K562 (cell line): ENCODE results near the gene TOMM22. TPM values are rescaled to one million over a fixed set of nuclear protein-coding genes. Genes with fewer than 3 reads are reported as not detected.

Source experiments
- BRF2 ChIP-seq: IDR thresholded peaks from 3 replicates; pipeline ENCODE4 v1.6.1; 2011; ENCODE audit warnings: borderline replicate concordance, mild to moderate bottlenecking; ENCODE audit not compliant: insufficient read length, insufficient read depth
- CREBBP ChIP-seq: IDR thresholded peaks from one replicate; pipeline ENCODE4 v1.6.1; 2012; ENCODE audit warnings: low read depth, mild to moderate bottlenecking, control low read depth, inconsistent platforms, low read length
- DIDO1 ChIP-seq: fragments of 450-650 bp; IDR thresholded peaks from 2 replicates; pipeline ENCODE4 v1.6.1; 2016; ENCODE audit warnings: low read depth, missing biosample characterization, missing genetic modification characterization
- DNMT1 ChIP-seq: fragments of 450-650 bp; IDR thresholded peaks from 2 replicates; pipeline ENCODE4 v1.6.1; 2016; ENCODE audit warnings: antibody characterized with exemption, mild to moderate bottlenecking
- EWSR1 ChIP-seq: fragments of 450-650 bp; IDR thresholded peaks from 2 replicates; pipeline ENCODE4 v1.6.1; 2018; ENCODE audit warnings: borderline replicate concordance, mild to moderate bottlenecking, low read depth, moderate library complexity; ENCODE audit not compliant: partially characterized antibody
- HSF4 ChIP-seq: fragments of 250-450 bp; sonication (Bioruptor Pico); IDR thresholded peaks from 2 replicates; pipeline ENCODE4 v2.1.2; 2022; ENCODE audit warnings: mild to moderate bottlenecking, moderate library complexity, borderline replicate concordance
- KLF1 ChIP-seq: fragments of 450-650 bp; IDR thresholded peaks from 2 replicates; pipeline ENCODE4 v1.6.1; 2016; ENCODE audit warnings: missing genetic modification characterization, missing compliant biosample characterization
- POLR2B ChIP-seq: fragments of 450-650 bp; IDR thresholded peaks from 2 replicates; pipeline ENCODE4 v1.6.1; 2018; ENCODE audit warnings: low read depth; ENCODE audit not compliant: partially characterized antibody
- POLR2H ChIP-seq: IDR thresholded peaks from 2 replicates; pipeline ENCODE4 v1.6.1; 2016; ENCODE audit warnings: missing genetic modification characterization, low read depth, mild to moderate bottlenecking, control low read depth, missing compliant biosample characterization, moderate library complexity
- RNF2 ChIP-seq: sonication (generic); IDR thresholded peaks from 2 replicates; pipeline ENCODE4 v1.6.1; 2016
- SREBF2 ChIP-seq: sonication (generic); formaldehyde crosslinking; IDR thresholded peaks from 2 replicates; pipeline ENCODE4 v1.4.0; 2020; ENCODE audit warnings: mild to moderate bottlenecking, missing genetic modification reagents
- STAT5A ChIP-seq: IDR thresholded peaks from 2 replicates; pipeline ENCODE4 v1.6.1; 2012; ENCODE audit warnings: low read length, inconsistent platforms, borderline replicate concordance
- SUPT5H ChIP-seq: fragments of 450-650 bp; IDR thresholded peaks from 2 replicates; pipeline ENCODE4 v1.6.1; 2016
- TARDBP ChIP-seq: fragments of 450-650 bp; IDR thresholded peaks from 2 replicates; pipeline ENCODE4 v1.6.1; 2016
- TRIM25 ChIP-seq: fragments of 450-650 bp; IDR thresholded peaks from 2 replicates; pipeline ENCODE4 v1.7.0; 2016; ENCODE audit warnings: borderline replicate concordance
- ZBTB26 ChIP-seq: fragments of 450-650 bp; formaldehyde crosslinking; IDR thresholded peaks from 2 replicates; pipeline ENCODE4 v1.4.0; 2022; ENCODE audit warnings: missing genetic modification characterization
- ZFP91 ChIP-seq: sonication (generic); formaldehyde crosslinking; IDR thresholded peaks from 2 replicates; pipeline ENCODE4 v1.8.0; 2022; ENCODE audit warnings: mild to moderate bottlenecking, missing genetic modification reagents
- ZNF253 ChIP-seq: fragments of 250-450 bp; sonication (Bioruptor Pico); conservative IDR thresholded peaks from 2 replicates; pipeline ENCODE4 v1.6.1; 2021; ENCODE audit warnings: mild to moderate bottlenecking
- ZNF263 ChIP-seq: sonication (generic); formaldehyde crosslinking; IDR thresholded peaks from 2 replicates; pipeline ENCODE4 v1.8.0; 2022; ENCODE audit warnings: mild to moderate bottlenecking, missing genetic modification reagents, borderline replicate concordance
- ZNF324 ChIP-seq: fragments of 250-450 bp; sonication (Bioruptor Pico); IDR thresholded peaks from 2 replicates; pipeline ENCODE4 v1.4.0; 2020; ENCODE audit warnings: mild to moderate bottlenecking
- ZNF384 ChIP-seq: IDR thresholded peaks from 2 replicates; pipeline ENCODE4 v1.6.1; 2012; ENCODE audit warnings: low read depth, low read length, improper control_type of control experiment
- ZNF436 ChIP-seq: fragments of 250-450, 450-650 bp; sonication (Bioruptor Pico); formaldehyde crosslinking; IDR thresholded peaks from 2 replicates; pipeline ENCODE4 v1.7.0; 2020; ENCODE audit warnings: mild to moderate bottlenecking
- ZNF551 ChIP-seq: fragments of 250-450 bp; sonication (Bioruptor Pico); IDR thresholded peaks from 2 replicates; pipeline ENCODE4 v1.5.0; 2021; ENCODE audit warnings: mild to moderate bottlenecking, moderate library complexity
- ZNF583 ChIP-seq: fragments of 250-450 bp; sonication (Bioruptor Pico); IDR thresholded peaks from 2 replicates; pipeline ENCODE4 v1.4.0; 2020
- ZNF644 ChIP-seq: fragments of 200-800 bp; sonication (Bioruptor generic); IDR thresholded peaks from 2 replicates; pipeline ENCODE4 v1.6.1; 2016; ENCODE audit warnings: low read depth, missing genetic modification characterization, missing compliant biosample characterization
- polyA plus RNA-seq, 8 experiments: library from polyadenylated mRNA; depleted of rRNA in 4 of 8; stranded (reverse) in 5 of 8; unstranded in 3 of 8; fragments of >200 nt; fragmentation: Nextera tagmentation in 2 of 8; fragmentation: Illumina TruSeq in 1 of 8; extraction: Ambion mirVana in 2 of 8; extraction: Trizol in 1 of 8; gene quantifications; 2 replicates each; pipeline versions ENCODE4 v1.2.1 to v1.2.3, GENCODE V29; 2011 to 2014; ENCODE audit warnings: inconsistent platforms in 1 of 8, missing spikeins in 1 of 8
- total RNA-seq, 7 experiments: library from RNA; depleted of rRNA in 6 of 7; stranded (reverse); fragments of >200 nt in 6 of 7; fragmentation: Illumina TruSeq in 2 of 7; extraction: Trizol in 2 of 7; gene quantifications; 2 replicates each; pipeline versions ENCODE4 v1.2.1 to v1.2.3, GENCODE V29; 2011 to 2021; ENCODE audit warnings: low replicate concordance in 1 of 7

TOMM22 gene
- total and polyA plus RNA-seq, 9 of the 15 experiments (the other 6 are each of a cell fraction or from before 2014, with no cell fraction given): 25.8 to 108 (median 73.8) TPM

GRCh38 chr22:38681582-38682335 lies at the start of gene TOMM22 (continued):
- TF ChIP-seq ZNF253 (CRISPR knock-in tag) (no peak), ZBTB26 (no peak), ZNF263 (peak; percentile 39; the same call in 1 of the 2 replicates), ZNF551 (CRISPR knock-in tag) (no peak), DNMT1 (no peak), ZFP91 (no peak), CREBBP (no peak), POLR2H (tag) (peak; percentile 43; the same call in 1 of the 2 replicates), SREBF2 (no peak), DIDO1 (tag) (peak; percentile 81), POLR2B (peak; percentile 77), HSF4 (CRISPR knock-in tag) (no peak), RNF2 (peak; percentile 32; the same call in 1 of the 2 replicates), STAT5A (no peak), TRIM25 (no peak), BRF2 (no peak), KLF1 (tag) (no peak), TARDBP (peak; percentile 28; the same call in 1 of the 2 replicates), ZNF644 (tag) (0 out of 2 replicates have a peak, but pooled peaks have one; percentile 46), EWSR1 (no peak), ZNF583 (CRISPR knock-in tag) (no peak), ZNF436 (no peak), ZNF324 (CRISPR knock-in tag) (no peak), SUPT5H (peak; percentile 90), ZNF384 (no peak)
